Endothelial cell of umbilical vein (primary cell): ENCODE results near the gene RPA1.

Experiments
- CTCF ChIP-seq, 2 donors: IDR thresholded peaks; 1 replicate in 1 of 2; 2 replicates in 1 of 2; pipeline ENCODE4 v1.5.1; 2011; ENCODE audit warnings: low read length in 2 of 2, mild to moderate bottlenecking in 2 of 2, moderate library complexity in 2 of 2, control low read depth in 1 of 2, inconsistent platforms in 1 of 2, low read depth in 1 of 2; ENCODE audit not compliant: insufficient read depth in 1 of 2; ENCODE audit errors: extremely low read depth in 1 of 2
- EZH2 ChIP-seq: IDR thresholded peaks from 2 replicates; pipeline ENCODE4 v1.6.1; 2012; ENCODE audit warnings: borderline replicate concordance, low read depth, mild to moderate bottlenecking, moderate library complexity, low read length, inconsistent platforms; ENCODE audit not compliant: severe bottlenecking
- JUN ChIP-seq: IDR thresholded peaks from 2 replicates; pipeline ENCODE4 v1.6.1; 2011; ENCODE audit warnings: borderline replicate concordance, low read depth; ENCODE audit not compliant: insufficient read length, insufficient read depth
- MYC ChIP-seq: IDR thresholded peaks from one replicate; pipeline ENCODE4 v1.6.1; 2011; ENCODE audit warnings: mild to moderate bottlenecking, low read depth, low read length
- POLR2A ChIP-seq: IDR thresholded peaks from 2 replicates; pipeline ENCODE4 v1.6.1; 2012; ENCODE audit warnings: low read depth, mild to moderate bottlenecking, control low read depth, low read length
- POLR2AphosphoS5 ChIP-seq: IDR thresholded peaks from 2 replicates; pipeline ENCODE4 v1.6.1; 2012; ENCODE audit warnings: low read depth, mild to moderate bottlenecking, control low read depth, low read length, moderate library complexity; ENCODE audit not compliant: insufficient read depth

GRCh38 chr17:1947229-1947742 is 117.5 kb downstream of the RPA1 start:
- TF ChIP-seq POLR2AphosphoS5 (no peak), CTCF (IDR thresholded peaks at IDR 0.05; ENCODE audit: extremely low read depth in 1 of 2, insufficient read depth in 1 of 2, low read depth in 1 of 2, low read length in 2 of 2) (no peak), MYC (no peak), POLR2A (no peak), JUN (no peak), EZH2 (no peak)
